H9 (cell line): ENCODE data around the gene C15orf40. TPM values are rescaled to one million over a fixed set of nuclear protein-coding genes. Genes with fewer than 3 reads are reported as not detected.

Experiments used
- DNase-seq: peaks from one replicate; pipeline ENCODE4 v3.0.0-alpha.2; 2017
- H2AFZ ChIP-seq: one replicate; pipeline ENCODE4 v1.6.1; 2013; ENCODE audit warnings: mild to moderate bottlenecking, low read length, control low read depth, moderate library complexity
- H2AK5ac ChIP-seq: 2 replicates; pipeline ENCODE4 v1.6.1; 2013; ENCODE audit warnings: low read length, control low read depth, mixed read lengths; ENCODE audit not compliant: insufficient read length
- H2BK120ac ChIP-seq: one replicate; pipeline ENCODE4 v1.6.1; 2013; ENCODE audit warnings: low read depth, mild to moderate bottlenecking, low read length, control low read depth, inconsistent platforms; ENCODE audit not compliant: poor library complexity, severe bottlenecking
- H2BK12ac ChIP-seq: 2 replicates; pipeline ENCODE4 v1.6.1; 2013; ENCODE audit warnings: low read length, control low read depth, mixed read lengths, low read depth; ENCODE audit not compliant: insufficient read length
- H2BK15ac ChIP-seq: 2 replicates; pipeline ENCODE4 v1.6.1; 2013; ENCODE audit warnings: low read depth, low read length, control low read depth
- H2BK20ac ChIP-seq: one replicate; pipeline ENCODE4 v1.6.1; 2013; ENCODE audit warnings: low read depth, mild to moderate bottlenecking, low read length, control low read depth, inconsistent platforms; ENCODE audit not compliant: poor library complexity, severe bottlenecking
- H2BK5ac ChIP-seq: 2 replicates; pipeline ENCODE4 v1.6.1; 2013; ENCODE audit warnings: low read length, control low read depth, mixed read lengths; ENCODE audit not compliant: insufficient read length
- H3K14ac ChIP-seq: 2 replicates; pipeline ENCODE4 v1.6.1; 2013; ENCODE audit warnings: low read length, control low read depth; ENCODE audit not compliant: insufficient read depth
- H3K18ac ChIP-seq: 2 replicates; pipeline ENCODE4 v1.6.1; 2013; ENCODE audit warnings: low read depth, mild to moderate bottlenecking, mixed read lengths, low read length, control low read depth; ENCODE audit not compliant: insufficient read length
- H3K23ac ChIP-seq: 2 replicates; pipeline ENCODE4 v1.6.1; 2013; ENCODE audit warnings: low read length, control low read depth, mixed read lengths, low read depth; ENCODE audit not compliant: insufficient read length
- H3K23me2 ChIP-seq: 2 replicates; pipeline ENCODE4 v1.6.1; 2013; ENCODE audit warnings: low read depth, mild to moderate bottlenecking, mixed read lengths, low read length, control low read depth; ENCODE audit not compliant: insufficient read length, poor library complexity, severe bottlenecking
- H3K27ac ChIP-seq: 2 replicates; pipeline ENCODE4 v1.5.1; 2013; ENCODE audit warnings: low read length, control low read depth, mixed read lengths, low read depth; ENCODE audit not compliant: insufficient read length
- H3K27me3 ChIP-seq: 2 replicates; pipeline ENCODE4 v1.6.1; 2013; ENCODE audit warnings: low read length, control low read depth, inconsistent platforms; ENCODE audit not compliant: insufficient read depth
- H3K4ac ChIP-seq: 2 replicates; pipeline ENCODE4 v1.6.1; 2013; ENCODE audit warnings: low read depth, mild to moderate bottlenecking, control low read depth, inconsistent platforms, low read length, moderate library complexity
- H3K4me1 ChIP-seq: 2 replicates; pipeline ENCODE4 v1.6.1; 2013; ENCODE audit warnings: low read length, control low read depth, inconsistent platforms; ENCODE audit not compliant: insufficient read depth
- H3K4me2 ChIP-seq: 2 replicates; pipeline ENCODE4 v1.6.1; 2013; ENCODE audit warnings: low read length, control low read depth, mixed read lengths; ENCODE audit not compliant: insufficient read length, insufficient read depth
- H3K56ac ChIP-seq: 2 replicates; pipeline ENCODE4 v1.6.1; 2013; ENCODE audit warnings: low read depth, mild to moderate bottlenecking, mixed read lengths, low read length, control low read depth; ENCODE audit not compliant: insufficient read length
- H3K79me1 ChIP-seq: 2 replicates; pipeline ENCODE4 v1.6.1; 2013; ENCODE audit warnings: low read depth, mild to moderate bottlenecking, moderate library complexity, low read length, control low read depth, inconsistent platforms; ENCODE audit not compliant: insufficient read depth, poor library complexity, severe bottlenecking
- H3K79me2 ChIP-seq: 2 replicates; pipeline ENCODE4 v1.6.1; 2013; ENCODE audit warnings: low read length, control low read depth, inconsistent platforms; ENCODE audit not compliant: insufficient read depth
- H3K9ac ChIP-seq: 2 replicates; pipeline ENCODE4 v1.6.1; 2013; ENCODE audit warnings: low read length, control low read depth, mixed read lengths; ENCODE audit not compliant: insufficient read length; ENCODE audit errors: extremely low read depth
- H3K9me3 ChIP-seq: one replicate; pipeline ENCODE4 v1.6.1; 2013; ENCODE audit warnings: low read depth, low read length, inconsistent platforms; ENCODE audit not compliant: control insufficient read depth
- H3T11ph ChIP-seq: one replicate; pipeline ENCODE4 v1.6.1; 2013; ENCODE audit warnings: mild to moderate bottlenecking, low read length, control low read depth, inconsistent platforms
- H4K20me1 ChIP-seq: one replicate; pipeline ENCODE4 v1.6.1; 2013; ENCODE audit not compliant: control insufficient read depth, insufficient read length, insufficient read depth
- H4K5ac ChIP-seq: 2 replicates; pipeline ENCODE4 v1.6.1; 2013; ENCODE audit warnings: low read depth, mild to moderate bottlenecking, mixed read lengths, low read length, control low read depth; ENCODE audit not compliant: insufficient read length
- H4K8ac ChIP-seq: replicated peaks from 2 replicates; pipeline ENCODE4 v1.6.1; 2013; ENCODE audit warnings: low read length, control low read depth, mixed read lengths, low read depth; ENCODE audit not compliant: insufficient read length
- H4K91ac ChIP-seq: 2 replicates; pipeline ENCODE4 v1.6.1; 2013; ENCODE audit warnings: low read depth, mild to moderate bottlenecking, moderate library complexity, mixed read lengths, low read length, control low read depth; ENCODE audit not compliant: insufficient read length
- H3K27ac Mint-ChIP-seq, 3 experiments: 2 replicates in 2 of 3; 3 replicates in 1 of 3; pipeline ENCODE4 v1.8.0; 2020 to 2021; ENCODE audit warnings: mixed read lengths in 3 of 3, mild to moderate bottlenecking in 1 of 3, moderate library complexity in 1 of 3
- H3K27me3 Mint-ChIP-seq: 2 replicates; pipeline ENCODE4 v1.8.0; 2021; ENCODE audit warnings: low read depth, mild to moderate bottlenecking, moderate library complexity, mixed read lengths
- H3K36me3 Mint-ChIP-seq, 3 experiments: 2 replicates in 2 of 3; 3 replicates in 1 of 3; pipeline ENCODE4 v1.8.0; 2020 to 2021; ENCODE audit warnings: low read depth in 3 of 3, mixed read lengths in 3 of 3; ENCODE audit not compliant: insufficient read depth in 1 of 3
- H3K4me1 Mint-ChIP-seq, 2 experiments: 2 replicates each; pipeline ENCODE4 v1.8.0; 2020; ENCODE audit warnings: mixed read lengths in 2 of 2
- H3K4me3 Mint-ChIP-seq, 2 experiments: 2 replicates in 1 of 2; 3 replicates in 1 of 2; pipeline ENCODE4 v1.8.0; 2020 to 2021; ENCODE audit warnings: mild to moderate bottlenecking in 2 of 2, mixed read lengths in 2 of 2, moderate library complexity in 1 of 2
- H3K9me3 Mint-ChIP-seq, 2 experiments: 2 replicates in 1 of 2; 3 replicates in 1 of 2; pipeline ENCODE4 v1.8.0; 2020; ENCODE audit warnings: mild to moderate bottlenecking in 2 of 2, mixed read lengths in 2 of 2, moderate library complexity in 1 of 2
- CTCF ChIP-seq: fragments of 200-600 bp; sonication (generic); conservative IDR thresholded peaks from 3 replicates; pipeline ENCODE4 v1.8.0; 2021; ENCODE audit warnings: antibody characterized with exemption, mild to moderate bottlenecking
- WGBS: extraction: QIAGEN DNeasy Blood & Tissue Kit; methylation state at CpG from one replicate; pipeline ENCODE4 v1.1.7; 2013; ENCODE audit warnings: missing lambda C conversion rate, low lambda C conversion rate, mixed read lengths; ENCODE audit not compliant: insufficient read length; ENCODE audit errors: extremely low coverage; 5-methylcytosine and 5-hydroxymethylcytosine counted together
- total RNA-seq: library from RNA; stranded (reverse); gene quantifications from 2 replicates; pipeline ENCODE4 v1.2.1, GENCODE V29; 2021

The C15orf40 gene
- total RNA-seq, 1 experiment from 2014 or later = 11.5 TPM

- peak overlapping the region; percentile 66 to 97 (median 90); a peak in 5 of 7 replicates for H3K27ac Mint-ChIP-seq
- no peaks in the 10 kb centered on the region for H3K9me3 Mint-ChIP-seq
- Histone ChIP-seq H2BK20ac (no peak overlapping the region), H3K4me2 (no peak overlapping the region), H2AFZ (no peak overlapping the region), H3K79me1 (peaks cover 9% of the 10 kb centered on the region), H3K14ac (no peak overlapping the region), H4K8ac (no peak overlapping the region), H3K4me1 (0 out of 2 replicates have a peak, but pooled peaks cover 5% of the 10 kb centered on the region), H3K23me2 (no peaks in the 10 kb centered on the region), H3K18ac (no peak overlapping the region), H2BK15ac (no peak overlapping the region), H3K23ac (no peak overlapping the region), H2AK5ac (no peak overlapping the region), H3K4ac (no peak overlapping the region), H3K27ac (no peak overlapping the region), H4K5ac (no peak overlapping the region), H4K20me1 (no peaks in the 10 kb centered on the region), H3K56ac (no peak overlapping the region), H3K27me3 (no peaks in the 10 kb centered on the region), H3K9me3 (no peaks in the 10 kb centered on the region), H2BK12ac (no peak overlapping the region), H2BK5ac (no peak overlapping the region), H3K79me2 (peaks cover 22% of the 10 kb centered on the region; the same call in 1 of the 2 replicates), H4K91ac (no peak overlapping the region), H3K9ac (no peak overlapping the region), H3T11ph (no peak overlapping the region), H2BK120ac (no peak overlapping the region)
- peaks cover 23 to 29% of the 10 kb centered on the region in 2 experiments for H3K4me1 Mint-ChIP-seq
- TF ChIP-seq CTCF = no peak
- H3K4me3 Mint-ChIP-seq = peak overlapping the region in 1 of 2 experiments; percentile 5; a peak in 1 of 5 replicates
- DNase-seq = no peak
- peaks cover 16 to 32% (median 27%) of the 10 kb centered on the region in 3 experiments; a peak in 6 of 7 replicates for H3K36me3 Mint-ChIP-seq
- H3K27me3 Mint-ChIP-seq = no peaks in the 10 kb centered on the region
- WGBS = no CpG with 5 or more reads among the region's 7 CpGs
These were observed 46.4 kb upstream of the C15orf40 start for GRCh38 chr15:83057696-83058376.
